ENCODE results near the gene POMT2.
"Not testable (repeated sequence)": the region's sequence is repeated elsewhere in the genome, so short reads cannot be mapped to it uniquely, and the experiment has no call there.

The POMT2 gene, protein sequence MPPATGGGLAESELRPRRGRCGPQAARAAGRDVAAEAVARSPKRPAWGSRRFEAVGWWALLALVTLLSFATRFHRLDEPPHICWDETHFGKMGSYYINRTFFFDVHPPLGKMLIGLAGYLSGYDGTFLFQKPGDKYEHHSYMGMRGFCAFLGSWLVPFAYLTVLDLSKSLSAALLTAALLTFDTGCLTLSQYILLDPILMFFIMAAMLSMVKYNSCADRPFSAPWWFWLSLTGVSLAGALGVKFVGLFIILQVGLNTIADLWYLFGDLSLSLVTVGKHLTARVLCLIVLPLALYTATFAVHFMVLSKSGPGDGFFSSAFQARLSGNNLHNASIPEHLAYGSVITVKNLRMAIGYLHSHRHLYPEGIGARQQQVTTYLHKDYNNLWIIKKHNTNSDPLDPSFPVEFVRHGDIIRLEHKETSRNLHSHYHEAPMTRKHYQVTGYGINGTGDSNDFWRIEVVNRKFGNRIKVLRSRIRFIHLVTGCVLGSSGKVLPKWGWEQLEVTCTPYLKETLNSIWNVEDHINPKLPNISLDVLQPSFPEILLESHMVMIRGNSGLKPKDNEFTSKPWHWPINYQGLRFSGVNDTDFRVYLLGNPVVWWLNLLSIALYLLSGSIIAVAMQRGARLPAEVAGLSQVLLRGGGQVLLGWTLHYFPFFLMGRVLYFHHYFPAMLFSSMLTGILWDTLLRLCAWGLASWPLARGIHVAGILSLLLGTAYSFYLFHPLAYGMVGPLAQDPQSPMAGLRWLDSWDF

DNA sequence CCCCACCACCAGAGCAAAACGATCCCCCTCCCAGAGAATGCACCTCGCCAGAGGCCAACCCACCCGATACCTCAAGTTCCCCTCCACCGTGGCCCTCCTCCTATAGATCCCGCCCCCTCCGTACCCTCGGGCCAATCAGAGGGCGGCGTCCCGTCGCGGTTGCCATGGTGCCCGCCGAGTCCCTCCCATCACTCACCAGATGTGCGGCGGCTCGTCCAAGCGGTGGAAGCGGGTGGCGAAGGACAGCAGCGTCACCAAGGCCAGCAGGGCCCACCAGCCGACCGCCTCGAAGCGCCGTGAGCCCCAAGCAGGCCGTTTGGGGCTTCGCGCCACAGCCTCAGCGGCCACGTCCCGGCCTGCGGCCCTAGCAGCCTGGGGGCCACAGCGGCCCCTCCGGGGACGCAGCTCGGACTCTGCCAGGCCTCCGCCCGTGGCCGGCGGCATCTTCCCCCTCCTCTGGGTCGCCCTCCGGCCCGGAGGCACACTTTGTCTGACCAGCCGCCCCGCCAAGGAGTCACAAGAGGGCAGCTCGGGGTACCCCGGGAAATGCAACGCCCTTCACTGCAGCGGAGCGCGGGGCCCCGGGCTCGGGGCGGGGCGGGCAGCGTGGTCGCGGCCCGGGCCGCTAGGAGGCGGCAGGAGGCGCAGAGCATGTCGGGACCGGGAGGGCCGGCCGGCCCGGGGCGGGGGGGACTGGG, at the start of gene POMT2:
Gene POMT2, minus strand, starts transcription at position 646 of the 698 bp plus-strand sequence. Its CDS starts 202 bp downstream, at position 444.
- DNase-seq: peak; percentile 88

DNA sequence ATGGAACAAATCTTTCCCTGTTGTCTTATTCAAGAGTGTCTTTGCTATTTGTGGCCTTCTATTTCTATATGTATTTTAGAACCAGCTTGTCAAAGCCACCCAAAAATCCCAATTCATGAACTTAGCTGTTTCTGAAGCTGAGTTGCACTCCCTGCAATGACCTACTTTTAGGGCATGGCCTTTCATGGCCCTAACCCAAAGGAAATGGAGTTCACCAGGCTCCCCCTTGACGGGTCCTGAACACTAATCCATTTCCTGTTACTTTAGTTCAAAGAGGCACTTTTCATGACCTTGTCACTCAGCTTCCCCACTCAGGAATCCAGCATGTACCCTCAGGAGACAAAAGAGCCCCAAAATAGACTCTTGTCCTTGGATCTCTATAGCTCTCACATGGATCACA, 48.6 kb upstream of the POMT2 start:
- DNase-seq: no peak

DNA sequence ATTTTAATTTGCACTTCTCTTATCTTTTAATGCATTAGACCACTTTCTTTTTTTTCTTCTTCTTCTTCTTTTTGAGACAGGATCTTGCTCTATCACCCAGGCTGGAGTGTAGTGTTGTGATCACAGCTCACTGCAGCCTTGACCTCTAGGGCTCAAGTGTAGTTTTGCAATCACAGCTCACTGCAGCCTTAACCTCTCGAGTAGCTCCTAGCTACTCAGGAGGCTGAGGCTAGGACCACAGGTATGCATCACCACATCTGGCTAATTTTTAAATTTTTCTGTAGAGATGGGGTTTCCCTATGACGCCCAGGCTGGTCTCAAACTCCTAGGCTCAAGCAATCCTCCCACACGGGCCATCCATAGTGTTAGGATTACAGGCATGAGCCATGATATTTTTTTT, 43.5 kb upstream of the POMT2 start:
- no peak for DNase-seq

DNA sequence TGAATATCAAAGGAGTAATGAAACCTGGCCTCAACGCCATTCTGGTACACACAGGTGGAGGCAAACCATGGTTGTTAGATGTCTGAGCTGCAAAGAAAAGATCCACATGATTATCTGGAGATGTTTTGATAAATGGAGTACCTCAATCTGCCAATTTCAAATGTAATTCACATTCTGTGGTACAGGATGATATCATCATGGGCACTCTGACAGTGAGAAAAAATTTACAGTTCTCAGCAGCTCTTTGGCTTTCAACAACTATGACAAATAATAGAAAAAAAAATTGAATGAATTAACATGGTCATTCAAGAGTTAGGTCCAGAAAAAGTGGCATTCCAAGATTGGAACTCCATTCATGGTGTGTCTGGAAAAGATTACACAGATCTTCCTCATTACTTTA, 38.9 kb upstream of the POMT2 start:
- DNase-seq: no peak

DNA sequence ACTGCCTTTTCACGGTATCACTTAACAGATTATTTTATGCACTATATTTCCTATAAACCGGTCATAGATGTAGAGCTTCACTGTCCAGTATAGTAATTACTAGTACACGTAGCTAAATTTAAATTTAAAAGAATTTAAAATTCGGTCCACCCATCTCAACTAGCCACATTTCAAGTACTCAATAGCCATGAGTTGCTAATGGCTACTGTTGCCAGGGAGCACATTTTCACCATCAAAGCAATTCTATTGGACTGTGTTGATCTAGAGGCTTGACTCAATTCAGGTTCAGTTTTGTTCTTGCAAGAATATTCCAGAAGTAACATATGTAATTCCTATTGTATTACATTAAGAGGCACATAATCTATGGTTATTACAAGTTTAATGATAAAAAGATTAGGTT, 36.2 kb upstream of the POMT2 start:
- DNase-seq: no peak

DNA sequence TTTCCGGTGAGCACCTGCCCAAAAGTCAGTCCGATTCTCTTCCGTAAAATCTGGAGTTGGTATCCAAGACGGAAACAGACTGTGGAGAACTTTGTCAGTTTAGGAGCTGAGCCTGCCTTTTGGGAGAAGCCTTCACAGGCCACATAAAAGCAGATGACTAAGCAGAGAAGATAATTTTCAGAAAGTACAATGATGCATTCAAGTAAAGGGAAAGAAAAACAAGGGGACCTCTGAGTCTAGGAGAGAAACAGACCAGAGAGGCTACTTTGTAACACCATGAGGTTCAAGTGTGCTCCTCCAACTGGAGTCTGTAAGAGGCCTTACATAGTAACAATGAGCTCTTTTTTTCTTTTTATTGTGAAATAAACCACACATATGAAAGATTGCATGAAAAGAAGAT, 35.1 kb upstream of the POMT2 start:
- DNase-seq: no peak

DNA sequence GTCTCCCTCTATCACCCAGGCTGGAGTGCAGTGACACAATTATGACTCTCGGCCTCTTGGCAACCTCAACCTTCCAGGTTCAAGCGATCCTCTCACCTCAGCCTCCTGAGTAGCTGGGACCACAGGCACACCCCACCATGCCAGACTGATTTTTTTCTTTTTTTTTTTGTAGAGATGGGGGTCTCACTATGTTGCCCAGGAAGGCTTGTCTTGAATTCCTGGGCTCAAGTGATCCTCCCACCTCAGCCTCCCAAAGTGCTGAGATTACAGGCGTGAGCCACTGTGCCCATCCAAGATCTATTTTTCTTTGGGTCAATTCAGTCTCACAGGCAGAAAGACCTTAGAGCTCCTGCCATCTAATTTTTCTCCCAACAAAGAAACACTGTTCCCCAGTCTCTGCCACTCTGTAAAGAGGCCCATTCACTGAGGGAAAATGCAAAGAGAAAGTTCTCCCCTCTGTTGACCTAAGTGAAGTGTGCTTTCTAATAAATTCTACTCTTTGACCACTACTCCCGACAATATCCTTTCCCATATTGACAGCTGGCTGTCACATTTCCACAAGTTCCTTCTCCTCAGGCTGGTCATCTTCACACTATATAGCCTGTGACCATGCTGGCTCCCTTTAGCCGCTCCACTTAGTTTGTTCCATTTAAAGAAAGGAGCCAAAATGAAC, 32.9 kb upstream of the POMT2 start:
- DNase-seq: no peak

DNA sequence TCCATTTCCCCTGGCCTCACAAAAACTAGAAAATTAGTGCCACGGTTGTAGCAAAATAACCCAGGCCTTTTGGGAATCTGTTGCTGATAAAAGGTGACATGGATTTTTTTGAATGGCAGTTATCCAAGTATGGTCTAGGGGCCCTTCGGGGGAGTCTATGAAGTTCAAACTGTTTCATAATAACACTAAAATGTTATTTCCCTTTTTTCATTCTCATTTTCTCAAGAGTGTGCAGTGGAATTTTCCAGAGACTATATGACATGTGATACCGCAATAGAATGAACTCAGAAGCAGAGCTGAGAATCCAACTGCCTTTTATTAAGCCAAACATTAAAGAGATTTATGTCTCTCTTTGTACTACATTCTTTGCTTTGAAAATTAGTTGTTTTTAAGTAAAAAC, 27.1 kb upstream of the POMT2 start:
- DNase-seq: no peak

DNA sequence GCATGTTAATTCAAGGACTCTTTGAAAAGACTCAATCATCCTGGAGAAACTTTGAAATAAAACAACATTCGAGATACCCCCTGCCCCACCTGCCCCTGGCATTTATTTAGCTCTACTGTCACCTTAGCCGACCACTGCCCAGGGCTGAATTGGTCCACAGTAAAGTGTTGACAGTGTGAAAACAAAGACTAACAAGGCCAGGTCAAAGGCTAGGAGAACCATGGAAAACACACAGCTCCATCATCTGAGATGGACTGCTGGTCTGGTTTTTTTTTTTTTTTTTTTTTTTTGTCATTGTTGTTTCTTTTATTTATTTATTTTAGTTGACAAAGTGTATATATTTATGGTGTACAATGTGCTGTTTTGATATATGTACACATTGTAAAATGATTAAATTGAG, 25.8 kb upstream of the POMT2 start:
- DNase-seq: no peak

DNA sequence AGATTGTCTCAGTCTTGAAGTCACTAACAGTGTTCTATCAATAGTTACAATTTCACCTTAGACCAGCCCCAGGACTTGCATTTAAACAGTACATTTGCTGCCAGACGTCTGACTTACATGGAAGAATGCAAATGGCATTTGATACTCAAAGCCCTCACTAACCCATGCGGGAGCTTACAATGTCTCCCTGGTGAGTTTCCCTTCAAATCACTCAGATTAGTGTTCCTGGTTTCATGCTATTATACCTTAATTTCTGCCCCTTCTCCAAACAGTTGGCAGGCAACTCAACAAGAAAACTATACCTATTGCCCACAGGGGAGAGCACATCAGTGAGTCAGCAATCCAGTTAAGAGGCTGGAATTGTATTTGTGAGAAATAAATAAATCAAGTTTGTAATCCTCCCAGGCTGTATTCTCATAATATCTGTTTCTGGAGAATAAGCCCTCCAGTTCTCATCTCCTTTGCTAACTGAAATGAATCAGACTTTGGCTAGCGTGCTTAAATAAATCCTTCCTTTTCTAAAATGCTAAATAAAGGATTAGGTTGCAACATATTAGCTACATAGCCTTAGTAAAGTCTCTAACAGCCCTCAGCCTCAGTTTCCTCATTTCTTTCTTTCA, 23.8 kb upstream of the POMT2 start:
- DNase-seq: no peak

DNA sequence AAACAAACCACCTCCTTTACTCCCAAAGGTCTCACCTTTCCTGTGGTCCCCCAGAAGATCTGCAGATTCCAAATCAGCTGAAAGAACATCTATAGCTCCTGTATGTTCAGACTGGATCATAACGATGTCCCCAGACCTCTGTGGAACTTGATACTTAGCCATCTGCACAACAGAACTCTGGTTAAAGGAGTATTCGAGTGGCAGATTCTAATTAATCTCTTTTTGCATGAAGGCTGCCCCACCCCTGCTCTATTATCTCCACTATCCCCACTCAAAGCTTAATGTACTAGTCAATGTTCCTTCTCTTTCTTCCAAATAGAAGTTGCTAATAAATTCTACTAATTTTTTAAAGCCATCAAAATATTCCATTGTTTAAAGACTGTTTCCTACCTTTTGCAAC, 23.0 kb upstream of the POMT2 start:
- no peak for DNase-seq

DNA sequence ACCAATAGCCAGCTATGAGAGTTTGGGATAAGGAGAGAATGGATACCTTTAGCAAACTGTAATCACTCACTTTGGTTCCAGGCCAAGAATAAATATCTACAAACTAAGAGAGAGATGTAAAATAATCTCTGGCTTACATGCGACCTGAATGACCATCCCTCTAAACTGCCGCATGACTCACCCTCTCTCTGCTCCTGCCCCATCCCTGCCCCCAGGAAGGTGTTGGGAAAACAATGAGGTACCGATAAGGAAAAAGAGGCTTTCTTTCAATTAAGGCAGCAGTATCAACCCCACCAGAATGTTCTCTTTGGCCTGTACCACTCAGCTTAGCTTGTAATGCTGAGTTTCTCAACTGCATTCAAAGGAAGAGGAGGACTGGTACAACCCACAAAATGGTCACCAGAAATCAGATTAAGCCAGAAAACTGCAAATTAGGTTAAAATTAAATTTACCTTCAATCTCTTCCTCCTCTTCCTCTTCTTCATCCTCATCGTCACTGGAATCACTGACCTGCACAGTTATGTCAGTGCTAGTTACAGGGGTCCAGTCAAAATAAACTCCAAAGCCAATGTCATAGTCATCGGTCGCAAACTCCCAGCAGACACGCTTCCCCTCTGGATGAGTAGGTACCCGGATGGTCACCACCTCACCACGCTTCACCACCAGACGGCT, 22.2 kb upstream of the POMT2 start:
- DNase-seq: no peak

DNA sequence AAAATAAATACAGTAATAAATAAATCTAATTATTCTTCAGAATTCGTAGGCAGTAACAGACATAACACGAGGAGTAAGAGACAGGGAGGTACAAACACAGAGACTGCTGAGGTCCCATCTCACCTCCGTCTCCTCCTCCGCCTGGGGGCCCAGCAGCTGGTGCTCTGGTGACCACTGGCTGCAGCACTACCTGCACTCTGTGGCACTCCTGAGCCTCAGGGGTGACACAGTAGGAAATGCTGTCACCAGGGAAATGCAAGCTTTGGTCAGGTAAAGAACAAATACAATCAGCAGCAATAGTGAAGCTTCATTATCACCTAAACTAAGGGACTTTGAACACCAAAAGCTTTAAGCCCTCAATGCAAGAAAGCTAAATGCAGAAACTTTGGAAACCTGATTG, 19.7 kb upstream of the POMT2 start:
- no peak for DNase-seq

DNA sequence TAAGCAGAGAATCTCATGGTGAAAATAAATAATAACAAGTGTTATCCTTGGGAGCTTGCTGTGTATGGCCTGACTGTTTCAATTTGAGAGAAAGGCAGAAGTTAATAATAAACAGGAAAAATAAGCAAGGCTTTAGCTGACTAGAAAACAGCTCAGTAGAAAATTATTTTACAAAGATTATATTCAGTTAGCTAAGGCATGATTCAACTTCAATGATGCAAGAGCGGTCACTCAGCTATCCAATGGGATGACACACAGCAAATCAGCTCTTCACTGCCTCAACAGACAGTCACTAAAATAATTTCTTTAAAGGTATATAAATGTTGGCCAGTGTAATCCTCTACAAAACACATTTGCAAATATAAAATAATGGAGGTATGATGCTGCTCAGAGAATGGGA, 18.7 kb upstream of the POMT2 start:
- peak; percentile 52 for DNase-seq

DNA sequence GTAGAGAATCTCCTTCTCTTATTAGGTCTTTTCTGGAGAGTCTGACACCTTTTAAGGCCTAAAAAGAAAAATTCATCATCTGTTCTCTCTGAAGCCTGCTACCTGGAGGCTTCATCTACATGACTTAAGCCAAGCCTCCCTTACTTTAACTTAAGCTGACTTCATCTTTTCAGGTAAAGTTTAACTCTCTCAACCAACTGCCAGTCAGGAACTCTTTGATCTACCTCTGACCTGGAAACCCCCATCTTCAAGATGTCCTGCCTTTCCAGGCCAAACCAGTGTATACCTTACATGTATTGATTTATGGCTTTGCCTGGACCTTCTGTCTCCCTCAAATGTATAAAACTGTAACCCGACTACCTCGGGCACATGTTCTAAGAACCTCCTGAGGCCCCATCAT, 17.6 kb upstream of the POMT2 start:
- no peak for DNase-seq

DNA sequence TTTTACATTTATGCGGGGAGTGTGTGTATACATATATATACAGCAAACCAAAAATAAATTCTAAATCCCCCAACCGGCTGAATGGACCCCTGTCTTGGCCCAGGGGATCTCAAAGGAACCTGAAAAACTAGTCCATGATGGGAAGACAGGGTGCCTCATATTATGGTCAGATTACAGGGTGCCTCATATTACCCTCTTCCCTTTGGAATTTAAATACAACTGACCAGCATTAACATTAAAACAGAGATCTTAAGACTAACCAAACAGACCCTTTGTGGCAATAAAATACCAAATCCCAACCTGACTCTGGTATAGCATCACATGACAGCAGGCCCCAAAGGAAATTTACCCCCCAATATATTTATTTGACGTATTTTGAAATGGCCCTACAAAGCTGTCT, 17.2 kb upstream of the POMT2 start:
- no peak for DNase-seq

DNA sequence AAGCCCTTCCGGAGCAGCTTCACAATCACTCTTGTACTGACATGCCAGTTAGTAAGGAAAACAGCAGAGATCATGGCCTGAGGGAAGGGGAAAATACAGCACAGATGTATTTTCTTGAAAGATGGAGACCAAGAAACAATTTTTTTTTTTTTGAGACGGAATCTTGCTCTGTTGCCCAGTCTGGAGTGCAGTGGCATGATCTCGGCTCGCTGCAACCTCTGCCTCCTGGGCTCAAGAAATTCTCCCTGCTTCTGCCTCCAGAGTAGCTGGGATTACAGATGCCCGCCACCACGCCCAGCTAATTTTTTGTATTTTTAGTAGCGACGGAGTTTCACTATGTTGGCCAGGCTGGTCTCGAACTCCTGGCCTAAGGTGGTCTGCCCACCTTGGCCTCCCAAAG, 16.6 kb upstream of the POMT2 start:
- not testable (repeated sequence) for DNase-seq

DNA sequence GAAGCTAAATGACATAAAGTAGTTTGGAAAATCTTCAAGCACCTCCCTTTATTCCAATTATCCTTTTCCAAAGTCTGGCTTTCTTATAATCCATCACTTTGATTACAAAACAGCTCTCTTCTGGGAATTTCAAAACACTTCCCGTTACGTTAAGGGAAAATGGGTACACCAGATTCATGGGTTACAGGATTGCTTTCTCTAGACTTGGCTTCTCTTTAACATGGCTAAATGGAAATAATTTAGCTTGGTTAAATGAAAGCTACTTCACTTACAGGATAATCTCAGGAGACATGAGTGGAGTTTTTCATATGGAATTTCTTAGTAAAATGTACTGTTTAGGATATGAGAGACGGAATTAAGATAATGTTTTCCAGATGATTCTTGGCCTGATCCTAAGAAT, 14.9 kb upstream of the POMT2 start:
- no peak for DNase-seq

DNA sequence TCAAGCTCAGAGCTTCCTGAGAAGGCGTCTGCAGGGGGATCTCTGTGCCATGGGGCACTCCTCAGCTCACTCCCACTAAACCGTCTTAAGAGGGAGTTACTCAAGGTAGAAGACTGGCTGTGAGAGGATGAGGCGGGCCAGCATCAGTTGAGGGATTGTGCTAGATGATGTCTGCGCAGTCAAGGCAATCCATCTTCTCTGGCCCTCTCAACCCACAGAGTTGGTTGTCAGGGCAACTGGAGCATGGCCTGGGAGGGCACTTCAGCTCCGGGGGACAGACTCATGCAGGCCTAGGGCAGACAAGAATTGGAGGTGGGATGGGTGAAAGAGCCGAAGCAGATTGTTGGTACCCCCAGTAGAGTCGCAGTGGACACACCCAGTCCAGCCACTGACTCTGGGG, 9.2 kb upstream of the POMT2 start:
- DNase-seq: no peak

DNA sequence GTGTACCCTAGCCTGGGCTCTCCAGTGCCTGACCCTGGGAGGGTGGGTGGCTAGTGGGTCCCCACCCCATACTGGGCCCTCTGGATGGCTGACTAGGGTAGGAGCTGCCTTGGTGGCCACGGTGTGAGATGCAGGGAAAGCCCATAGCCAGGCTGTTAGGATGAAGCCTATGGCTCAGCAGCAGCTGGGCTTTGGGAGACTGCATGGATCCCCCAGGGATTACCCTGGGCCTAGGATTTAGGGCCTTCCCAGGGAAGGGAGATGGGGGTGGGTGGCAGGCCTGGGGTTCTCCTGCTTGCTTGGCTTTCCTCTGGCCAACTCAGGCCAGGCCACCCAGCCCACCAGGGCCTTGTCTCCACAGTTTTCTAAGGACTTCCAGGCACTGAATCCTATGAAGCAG, 6.4 kb upstream of the POMT2 start:
- no peak for DNase-seq

DNA sequence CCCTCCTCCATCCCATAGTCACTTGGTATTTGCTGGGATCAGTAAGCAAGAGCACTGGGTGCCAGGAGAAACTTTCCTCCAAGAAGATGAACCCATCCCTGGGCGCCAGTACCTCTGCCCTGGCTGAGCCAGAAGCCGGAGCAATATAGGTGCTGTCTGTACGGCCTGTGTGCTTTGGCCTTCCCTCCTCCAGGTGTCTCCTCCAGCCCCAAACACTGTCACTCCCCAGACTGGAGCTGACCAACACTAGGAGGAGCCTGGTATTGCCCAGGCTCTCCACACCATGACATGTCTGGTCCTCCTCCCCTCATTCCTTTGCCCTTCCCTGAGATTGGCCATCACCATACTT, 5.0 kb upstream of the POMT2 start:
- no peak for DNase-seq

Data from fibroblast of skin of right biceps (primary cell).